Colon (tissue), 2 donors: ENCODE results near the gene NRXN3.

Source experiments
- FAIRE-seq: peaks from 2 replicates; lab custom pipeline; 2012; peaks lifted over from hg19 to GRCh38; lab: Jason Lieb, UNC
- donor health status: control.
- donor health status: control.

The NRXN3 gene

DNA sequence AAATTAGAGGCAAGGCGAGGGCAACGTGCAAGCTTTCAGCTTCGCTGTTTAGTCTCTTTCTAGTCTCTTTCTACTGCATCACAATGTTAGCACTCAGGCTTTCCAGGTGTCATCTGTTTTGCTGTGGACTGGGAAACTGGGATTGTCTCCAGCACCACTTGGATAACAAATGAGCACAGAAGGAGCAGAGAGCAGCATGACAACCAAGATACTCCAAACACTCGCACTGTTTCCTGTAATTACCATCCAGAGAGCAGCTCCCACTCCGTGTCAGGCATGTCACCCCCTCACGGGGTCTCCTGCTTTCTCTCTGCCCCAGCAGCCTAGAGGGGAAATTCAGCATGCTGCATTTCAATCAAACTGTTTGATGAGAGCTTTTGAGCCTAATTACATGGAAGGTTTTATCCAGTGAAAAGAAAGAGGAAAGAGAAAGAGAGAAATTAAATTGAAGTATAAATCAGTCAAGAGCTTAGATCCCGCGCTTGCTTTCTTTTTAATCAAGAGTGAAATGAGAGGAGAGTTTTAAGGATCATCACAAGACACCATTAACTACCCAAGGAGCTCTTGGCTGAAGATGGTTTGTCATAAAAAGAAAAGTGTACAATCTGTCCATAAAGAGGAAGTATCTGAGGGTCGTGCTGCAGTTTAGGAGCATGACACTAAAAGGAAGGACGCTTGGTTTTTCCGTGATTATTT is 1123.5 kb downstream of the NRXN3 start:
- FAIRE-seq = no peak

DNA sequence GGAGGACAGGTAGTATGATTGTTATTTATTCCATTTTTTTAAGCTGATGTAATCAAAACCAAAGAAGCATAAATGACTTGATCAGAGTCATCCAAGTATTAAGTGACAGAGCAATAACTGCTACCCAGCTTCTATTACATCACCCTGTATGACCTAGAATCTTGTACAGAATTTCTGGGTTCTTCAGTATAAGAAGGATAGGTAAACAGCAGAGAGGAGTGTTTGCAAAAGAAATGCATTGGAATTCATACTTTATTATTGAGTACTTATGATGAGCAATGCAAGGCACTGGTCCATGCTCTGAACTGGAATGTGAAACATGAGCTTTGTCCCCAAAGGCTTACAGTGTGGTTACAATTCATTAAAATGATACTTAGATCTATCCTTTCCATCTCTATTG is 1124.3 kb downstream of the NRXN3 start:
- no peak for FAIRE-seq

DNA sequence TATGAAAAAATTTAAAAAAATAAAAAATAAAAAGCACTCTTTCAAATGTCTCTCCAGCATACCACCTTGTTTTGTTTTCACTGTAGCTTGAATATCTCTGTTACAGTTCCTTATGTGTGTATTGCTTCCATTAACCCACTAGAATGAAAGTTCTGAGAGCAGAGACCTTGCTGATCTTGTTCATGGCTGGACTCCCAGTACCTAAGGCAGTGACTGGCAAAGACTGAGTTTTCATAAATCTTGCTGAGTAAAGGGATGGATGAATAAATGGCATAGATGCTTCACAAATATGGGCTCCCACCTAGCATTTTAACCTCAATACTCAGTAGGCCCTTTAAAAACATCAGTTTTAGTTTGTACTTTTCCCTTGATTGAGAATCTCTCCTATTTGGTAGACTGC is 1125.2 kb downstream of the NRXN3 start:
- no peak for FAIRE-seq

DNA sequence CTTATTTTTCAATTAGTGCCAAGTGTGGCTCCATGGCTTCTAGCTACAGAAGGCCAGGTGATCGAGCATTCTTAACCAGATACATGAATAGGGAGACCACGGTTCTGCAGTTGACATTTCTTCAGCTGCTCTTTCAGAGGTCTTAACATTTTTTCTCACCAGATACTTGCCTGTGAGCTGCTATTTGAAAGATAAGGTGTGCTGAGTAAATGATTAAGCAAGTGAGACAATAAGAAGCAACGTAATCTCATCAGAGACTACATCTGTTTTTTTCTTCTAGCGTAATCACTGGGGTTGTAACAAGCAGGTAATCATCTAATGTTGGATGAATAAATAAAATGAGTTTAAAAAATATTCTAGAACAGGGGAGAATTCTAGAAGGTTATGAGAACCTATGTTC is 1128.2 kb downstream of the NRXN3 start:
- FAIRE-seq = no peak

DNA sequence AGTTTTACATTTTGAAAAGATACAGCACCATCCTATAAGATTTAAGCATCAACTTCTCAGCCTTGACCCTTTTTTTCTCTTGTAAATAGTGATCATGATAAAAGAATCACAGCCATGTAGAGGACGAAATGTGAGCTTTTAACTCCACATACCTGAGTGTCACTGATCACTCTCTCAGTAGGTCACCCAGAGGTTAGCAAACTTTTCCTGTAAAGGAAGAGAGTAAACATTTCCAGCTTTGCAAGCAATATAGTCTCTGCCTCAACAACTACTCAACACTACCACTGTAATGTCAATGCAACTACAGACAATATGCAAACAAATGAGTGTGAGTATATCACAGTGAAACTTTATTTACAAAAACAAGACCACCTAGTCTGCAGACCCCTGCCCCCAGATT is 1129.0 kb downstream of the NRXN3 start:
- FAIRE-seq = no peak

DNA sequence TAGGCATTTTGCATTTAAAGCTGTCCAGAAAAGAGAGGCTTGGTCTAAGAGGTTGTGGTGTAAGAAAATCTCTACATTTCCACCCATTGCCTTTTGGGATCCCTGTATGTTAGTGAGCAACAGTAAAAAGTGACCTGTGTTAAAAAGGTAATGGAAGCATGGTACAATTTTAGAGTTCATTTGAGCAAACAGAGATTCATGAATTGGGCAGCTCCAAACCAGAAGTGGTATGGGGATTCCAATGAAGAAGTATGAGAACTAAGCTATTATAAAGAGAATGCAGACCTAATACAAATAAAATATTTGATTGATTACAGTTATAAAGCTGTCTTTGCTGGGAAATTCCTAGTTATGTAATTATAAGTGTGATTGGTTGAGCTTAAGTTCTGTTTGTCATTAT is 1134.1 kb downstream of the NRXN3 start:
- no peak for FAIRE-seq

DNA sequence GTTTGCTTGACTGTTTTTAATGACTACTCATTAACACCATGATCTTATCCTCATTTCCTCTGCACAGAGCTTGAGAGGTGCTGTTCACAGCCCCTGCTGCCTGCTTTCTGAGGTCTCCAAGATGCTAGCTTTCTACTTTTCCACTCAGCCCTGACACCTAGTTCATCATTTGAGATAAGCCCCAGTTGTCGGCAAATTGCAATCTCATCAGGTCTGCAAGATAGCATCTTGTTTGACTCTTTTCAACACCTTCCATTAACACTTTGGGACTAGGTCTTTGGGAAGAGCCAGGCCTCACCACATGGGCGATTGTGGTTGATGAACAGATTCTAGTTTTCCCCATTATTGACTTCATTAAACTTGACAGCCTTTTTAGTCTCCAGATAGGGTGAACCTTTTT is 1136.4 kb downstream of the NRXN3 start:
- FAIRE-seq = no peak

DNA sequence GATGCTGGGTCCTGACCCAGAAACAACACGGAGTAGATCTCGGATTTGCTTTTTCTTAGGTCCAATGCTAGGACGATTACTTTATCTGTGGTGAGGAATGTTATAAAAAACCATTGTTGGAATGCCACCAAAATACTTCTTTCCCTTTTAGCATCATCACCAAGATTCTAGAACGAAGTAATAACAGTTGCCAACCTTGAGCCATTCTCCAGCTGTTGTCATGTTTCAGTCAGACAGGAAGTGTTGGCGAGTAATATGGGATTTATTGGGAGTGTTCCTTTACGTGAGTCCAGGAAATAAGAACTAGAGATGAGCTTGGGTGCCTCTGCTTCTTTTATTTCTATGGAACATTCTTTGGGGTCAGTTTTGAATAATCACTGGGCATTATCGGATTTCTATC is 1148.2 kb downstream of the NRXN3 start:
- no peak for FAIRE-seq

DNA sequence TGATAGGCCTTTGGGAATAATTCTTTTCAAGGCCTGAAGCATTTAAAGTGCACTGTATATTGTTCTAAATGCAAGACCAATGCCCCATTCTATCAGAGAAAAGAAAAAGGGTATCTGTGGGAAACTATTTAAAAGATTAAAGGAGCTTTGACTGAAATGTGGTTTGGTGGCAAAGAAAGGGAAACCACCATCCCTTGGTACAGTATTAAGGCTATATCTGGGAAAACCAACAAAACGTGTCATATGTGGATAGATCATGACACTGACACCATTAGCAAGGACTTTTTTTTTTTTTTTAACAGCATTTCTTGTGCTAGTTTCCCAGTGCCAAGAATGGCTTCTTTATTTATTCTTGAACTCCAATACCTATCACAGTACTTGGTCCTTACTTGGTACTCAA is 1150.4 kb downstream of the NRXN3 start:
- no peak for FAIRE-seq

DNA sequence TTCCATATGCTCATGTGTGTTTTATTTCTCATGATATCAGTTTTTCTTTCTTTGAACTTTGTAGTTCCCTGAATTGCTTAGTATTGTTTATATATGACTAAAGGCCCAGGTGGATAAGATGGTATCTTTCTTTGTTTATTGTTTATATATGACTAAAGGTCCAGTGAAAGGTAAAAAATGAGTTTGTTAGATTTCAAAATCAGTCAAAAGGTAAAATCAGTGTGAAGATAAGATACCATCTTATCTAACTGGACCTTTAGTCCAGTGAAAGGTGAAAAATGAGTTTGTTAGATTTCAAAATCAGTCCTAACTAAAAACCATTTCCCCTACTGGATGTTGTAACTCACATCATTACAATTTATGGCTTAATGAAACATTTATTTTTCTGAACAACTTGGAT is 1150.9 kb downstream of the NRXN3 start:
- FAIRE-seq = no peak

DNA sequence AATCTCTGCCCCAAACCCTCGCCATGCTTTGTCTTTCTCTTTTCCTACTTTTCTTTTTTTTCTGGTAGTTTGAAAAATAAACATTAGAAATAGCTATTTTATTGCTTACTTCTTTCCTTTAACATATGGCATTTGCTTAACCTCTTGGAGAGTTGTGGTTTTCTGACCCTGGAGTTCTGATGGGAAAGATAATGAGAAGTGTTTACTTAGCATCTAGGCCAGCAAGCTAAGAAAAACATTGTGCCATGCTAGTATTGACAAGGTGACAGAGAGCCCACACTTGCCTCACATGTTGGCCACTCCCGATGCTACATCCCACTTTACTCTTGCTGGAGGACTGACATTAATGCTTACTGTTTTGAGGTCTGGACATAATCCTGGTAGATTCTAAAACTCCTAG is 1154.9 kb downstream of the NRXN3 start:
- FAIRE-seq = no peak

DNA sequence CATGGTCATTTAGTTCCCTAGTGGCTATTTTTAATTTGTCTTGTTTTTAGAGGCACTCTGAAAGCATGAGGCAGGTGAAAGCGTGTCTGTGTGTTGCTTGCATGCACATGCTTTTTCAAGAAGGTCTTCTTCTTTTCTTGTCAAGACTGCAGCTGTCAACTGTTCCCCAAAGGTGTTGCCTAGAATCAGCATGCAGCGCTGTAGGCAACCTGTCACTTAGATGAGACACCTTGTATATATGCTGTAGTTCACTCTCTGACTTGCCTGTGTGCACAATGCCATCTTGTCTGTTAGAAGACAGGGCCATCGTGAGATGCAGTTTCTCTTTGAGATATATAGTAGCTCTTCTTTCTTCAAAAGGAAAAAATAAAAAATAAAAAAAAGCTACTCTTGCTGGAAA is 1155.4 kb downstream of the NRXN3 start:
- no peak for FAIRE-seq

DNA sequence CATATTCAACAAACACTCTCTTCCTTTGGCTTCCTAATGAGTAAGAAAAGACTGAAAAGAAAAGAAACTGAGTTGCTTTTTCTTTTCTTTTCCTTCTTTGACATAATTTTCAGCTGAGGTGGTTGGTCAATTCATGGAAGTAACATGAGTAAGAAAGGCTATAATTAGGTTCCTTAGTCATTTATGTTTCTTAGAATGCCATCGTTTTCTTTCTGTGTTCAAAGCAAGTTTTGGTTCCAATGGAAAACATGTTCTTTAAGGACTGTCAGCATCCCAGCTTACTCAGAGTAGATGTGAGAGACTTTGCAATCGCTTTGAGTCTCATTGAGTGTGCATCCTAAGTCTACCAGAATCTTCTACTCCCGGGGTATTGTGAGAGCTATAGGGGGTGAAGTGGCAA is 1158.7 kb downstream of the NRXN3 start:
- no peak for FAIRE-seq

DNA sequence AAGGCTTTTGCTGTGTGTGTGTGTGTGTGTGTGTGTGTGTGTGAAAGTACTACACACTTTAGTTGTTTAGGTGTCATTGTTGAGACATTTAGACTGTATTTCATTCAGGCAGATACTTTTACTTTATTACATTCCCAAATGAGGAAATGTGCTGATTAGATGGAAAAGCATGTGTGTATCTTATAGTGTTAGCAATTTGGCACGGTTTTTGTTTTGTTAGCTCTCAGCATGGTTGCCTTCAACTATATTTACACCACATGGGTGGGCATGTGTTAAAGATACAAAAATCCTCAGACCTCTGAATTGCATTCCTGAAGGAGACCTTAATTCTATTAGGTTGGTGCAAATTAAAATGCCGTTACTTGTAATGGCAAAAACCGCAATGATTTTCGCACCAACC is 1161.7 kb downstream of the NRXN3 start:
- FAIRE-seq = no peak

DNA sequence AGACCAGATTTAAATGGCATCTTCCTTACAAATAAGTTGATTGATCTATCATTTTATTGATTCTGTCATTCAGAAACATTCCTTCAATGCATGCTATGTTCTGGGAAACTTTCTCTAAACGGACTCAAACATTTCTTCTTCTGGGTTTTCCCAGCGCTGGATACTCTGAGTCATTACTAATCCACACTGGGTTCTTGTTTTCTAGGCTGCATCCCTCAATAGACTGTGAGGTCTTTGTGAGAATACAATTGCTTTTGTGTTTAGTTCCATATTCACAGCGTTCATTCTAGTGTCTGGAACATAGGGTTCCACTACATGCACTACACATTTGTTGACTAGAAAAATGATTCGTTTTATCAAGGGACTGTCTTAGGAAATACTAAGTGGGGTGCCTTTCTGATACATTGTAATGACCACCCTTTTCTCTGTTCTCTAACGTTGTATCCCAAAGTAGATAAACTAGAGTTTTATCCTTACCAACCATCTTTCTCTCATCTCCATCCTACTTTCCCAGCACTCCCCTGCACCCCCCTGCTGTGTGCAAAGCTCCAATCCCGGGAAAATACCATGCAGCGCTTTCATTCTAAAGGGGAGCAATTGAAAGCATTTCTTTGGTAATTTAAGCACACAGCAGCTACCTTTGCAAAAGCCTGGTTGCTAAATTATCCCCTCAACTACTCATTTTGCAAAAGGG is 1162.5 kb downstream of the NRXN3 start:
- FAIRE-seq = no peak

DNA sequence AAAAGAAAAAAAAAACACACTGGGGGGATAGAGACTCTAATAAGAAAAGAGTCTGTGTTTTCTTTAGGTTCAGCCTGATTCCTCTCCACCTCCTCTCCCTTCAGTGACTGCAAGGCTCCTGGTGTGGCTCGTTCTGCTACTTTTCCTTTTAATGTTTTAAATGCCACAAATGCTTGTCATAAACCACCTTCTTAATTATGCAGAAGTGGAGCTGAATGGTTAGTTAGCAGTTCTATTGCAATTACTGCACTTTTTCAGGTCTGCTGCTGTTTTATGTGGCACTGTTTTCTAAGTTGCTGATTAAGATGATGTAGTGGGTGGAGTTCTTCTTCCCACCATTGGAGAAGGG is 1163.0 kb downstream of the NRXN3 start:
- no peak for FAIRE-seq

DNA sequence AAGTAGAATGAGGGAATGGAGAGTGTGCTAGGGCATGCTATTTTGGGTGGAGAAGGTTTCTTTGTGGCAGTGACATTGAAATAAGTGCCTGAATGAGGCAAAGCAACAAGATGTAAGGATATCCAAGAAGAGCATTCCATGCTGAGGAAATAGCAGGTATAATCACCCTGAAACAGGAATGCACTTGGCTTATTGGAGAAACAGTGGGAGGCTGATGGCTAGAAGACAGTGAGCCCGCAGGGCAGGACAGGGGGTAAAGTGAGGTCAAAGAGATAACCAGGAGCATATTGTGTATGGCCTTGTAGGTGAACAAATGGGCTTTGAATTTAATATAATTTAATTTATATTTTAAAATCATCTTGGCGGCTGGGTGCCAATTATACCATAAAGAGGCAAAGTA is 1164.1 kb downstream of the NRXN3 start:
- no peak for FAIRE-seq

DNA sequence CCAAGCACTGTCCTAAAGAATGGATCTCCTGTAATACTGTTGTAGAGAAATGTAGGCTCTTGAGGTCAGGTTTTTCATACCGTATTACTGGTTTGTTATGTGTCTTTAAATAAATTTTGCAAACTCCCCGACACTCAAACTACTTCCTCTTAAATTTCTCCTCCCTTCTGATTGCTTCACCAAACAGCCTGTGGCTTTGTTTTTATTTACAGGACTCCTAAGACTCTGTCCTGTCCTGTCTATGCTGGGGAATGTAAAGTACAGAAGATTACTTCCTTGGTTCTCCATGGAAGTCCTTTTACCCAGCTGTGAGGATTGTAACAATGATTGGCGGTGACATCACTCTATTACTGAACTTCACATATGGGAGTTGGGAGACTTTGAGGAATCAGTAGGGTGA is 1167.6 kb downstream of the NRXN3 start:
- no peak for FAIRE-seq

DNA sequence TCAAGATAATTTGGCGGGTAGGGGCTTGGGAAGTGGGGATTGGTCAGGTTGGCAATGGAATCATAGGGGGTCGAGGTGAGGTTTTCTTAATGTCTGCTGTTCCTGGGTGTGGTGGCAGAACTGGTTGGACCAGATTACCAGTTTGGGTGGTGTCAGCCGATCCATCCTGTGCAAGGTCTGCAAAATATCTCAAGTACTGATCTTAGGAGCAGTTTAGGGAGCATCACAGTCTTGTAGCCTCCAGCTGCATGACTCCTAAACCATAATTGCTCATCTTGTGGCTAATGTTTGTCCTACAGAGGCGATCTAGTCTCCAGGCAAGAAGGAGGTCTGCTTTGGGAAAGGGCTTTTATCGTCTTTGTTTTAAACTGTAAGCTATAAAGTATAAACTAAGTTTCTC is 1172.8 kb downstream of the NRXN3 start:
- FAIRE-seq = no peak

DNA sequence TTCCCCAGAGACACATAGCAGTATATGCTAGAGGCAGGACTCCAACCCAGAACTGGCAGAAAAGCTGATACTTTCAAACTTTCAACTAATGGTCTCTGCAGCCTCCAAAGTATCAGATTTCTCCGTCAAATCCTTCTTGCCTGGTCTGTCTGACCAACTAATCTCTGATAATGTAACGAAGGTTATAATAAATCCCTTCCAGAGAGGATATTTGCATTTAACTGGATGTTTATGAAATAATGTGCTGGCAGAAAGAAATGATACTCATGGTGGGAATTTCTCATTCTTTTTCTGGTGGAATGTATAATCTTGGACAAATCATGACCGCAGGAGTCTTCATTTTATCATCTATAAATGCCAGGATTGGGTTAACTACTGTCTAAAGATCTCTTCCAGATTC is 1180.8 kb downstream of the NRXN3 start:
- no peak for FAIRE-seq

DNA sequence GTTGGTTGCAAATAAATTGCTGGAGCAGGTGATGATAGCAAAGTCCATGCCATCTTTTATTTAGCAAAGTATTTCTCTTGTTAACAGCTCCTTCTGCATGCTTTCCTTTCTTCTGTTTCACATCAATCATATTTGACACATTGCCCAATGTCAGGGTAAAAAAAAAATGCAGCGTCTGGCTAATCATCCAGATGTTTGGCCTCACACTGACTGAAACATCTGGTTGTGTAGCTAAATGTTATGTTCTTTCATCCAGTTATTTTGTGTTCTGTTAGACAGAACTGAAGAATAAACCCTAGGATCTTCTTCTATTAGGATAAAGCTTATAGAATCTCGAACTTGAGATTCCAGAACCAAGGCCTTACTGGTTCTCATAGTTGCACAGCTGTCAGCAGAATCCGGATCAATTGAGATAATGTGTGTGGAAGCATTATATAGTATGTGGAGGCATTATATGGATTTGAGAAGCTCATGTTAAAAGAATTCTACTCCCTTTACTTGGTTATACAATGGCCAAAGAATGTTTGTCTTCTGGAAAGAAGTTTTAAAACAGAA is 1182.0 kb downstream of the NRXN3 start:
- FAIRE-seq = no peak

DNA sequence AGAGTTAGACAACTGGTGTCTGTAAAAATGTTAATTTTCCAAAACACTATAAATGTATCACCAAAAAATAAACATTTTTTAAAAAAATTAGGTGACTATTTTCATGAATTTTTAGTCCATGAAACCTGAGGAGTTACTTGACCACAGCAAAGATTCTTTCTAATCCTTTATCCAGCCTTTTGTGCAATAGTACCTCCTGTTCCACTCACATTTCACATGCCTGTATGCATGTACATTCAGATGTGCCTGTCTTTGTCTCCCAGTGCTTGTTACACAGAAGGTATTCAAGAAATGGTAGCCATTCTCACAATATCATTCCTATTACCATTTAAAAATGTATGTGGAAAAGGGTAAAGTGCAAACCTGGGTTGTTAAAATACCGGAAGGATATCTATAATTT is 1184.2 kb downstream of the NRXN3 start:
- FAIRE-seq = no peak

DNA sequence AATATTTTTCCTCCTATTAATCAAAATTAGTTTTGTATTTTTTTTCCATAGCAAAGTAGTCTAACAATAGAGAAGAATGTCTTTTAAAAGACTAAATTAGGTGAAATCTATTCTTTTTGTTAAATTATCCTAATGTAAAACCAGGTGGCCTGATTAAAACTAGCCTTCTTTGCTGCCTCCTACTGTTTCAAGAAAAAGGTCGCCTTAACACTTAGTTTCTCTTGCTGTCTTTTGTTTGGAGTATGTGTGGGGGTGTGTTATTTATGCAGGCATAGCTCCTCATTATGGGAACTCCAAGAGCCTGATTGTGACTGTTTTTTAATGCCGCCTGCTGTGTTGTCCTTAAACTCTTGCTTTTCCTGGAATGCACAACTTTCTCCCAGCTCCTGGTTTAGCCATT is 1185.9 kb downstream of the NRXN3 start:
- no peak for FAIRE-seq

DNA sequence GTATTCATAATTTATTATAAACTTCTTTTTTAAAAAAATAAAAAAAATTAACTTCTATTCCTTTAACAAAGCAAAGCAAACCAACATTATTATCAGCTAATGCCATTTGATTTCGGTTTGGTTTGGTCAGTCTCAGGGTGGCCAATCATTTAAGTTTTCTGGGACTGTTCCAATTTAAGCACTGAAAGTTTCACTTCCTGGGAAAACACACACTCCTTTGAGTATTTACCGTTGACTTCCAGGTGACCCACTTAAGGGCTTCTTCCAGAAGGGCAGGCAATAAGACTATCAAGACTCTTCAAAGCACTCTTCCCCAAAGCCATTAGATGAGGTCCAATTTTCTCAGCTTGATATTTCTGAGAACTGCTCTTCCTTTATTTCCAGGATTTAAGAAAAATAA is 1187.1 kb downstream of the NRXN3 start:
- no peak for FAIRE-seq
